Esophagus (tissue), 2 donors: ENCODE results near the gene MPC1L. TPM values are rescaled to one million over a fixed set of nuclear protein-coding genes. Genes with fewer than 3 reads are reported as not detected.
A peak's percentile ranks its signal among the peaks of the same experiment; 100 is the strongest.

Source experiments
- H3K27ac ChIP-seq, 2 donors: one replicate each; pipeline ENCODE4 v1.5.1; 2013; ENCODE audit warnings: low read depth in 2 of 2, mild to moderate bottlenecking in 2 of 2, inconsistent platforms in 1 of 2, low read length in 1 of 2, moderate library complexity in 1 of 2
- H3K27me3 ChIP-seq, 2 donors: one replicate each; pipeline ENCODE4 v1.6.1; 2013; ENCODE audit warnings: low read length in 2 of 2, control low read depth in 1 of 2, mild to moderate bottlenecking in 1 of 2; ENCODE audit not compliant: insufficient read depth in 2 of 2, control insufficient read depth in 1 of 2
- H3K36me3 ChIP-seq, 2 donors: one replicate each; pipeline ENCODE4 v1.6.1; 2013; ENCODE audit warnings: low read length in 1 of 2; ENCODE audit not compliant: control insufficient read depth in 2 of 2, insufficient read depth in 2 of 2
- H3K4me1 ChIP-seq, 2 donors: one replicate each; pipeline ENCODE4 v1.6.1; 2013; ENCODE audit warnings: low read length in 1 of 2; ENCODE audit not compliant: control insufficient read depth in 2 of 2, insufficient read depth in 2 of 2
- H3K4me3 ChIP-seq, 2 donors: one replicate each; pipeline ENCODE4 v1.5.1; 2013; ENCODE audit warnings: low read length in 2 of 2, mild to moderate bottlenecking in 2 of 2, low read depth in 1 of 2, moderate library complexity in 1 of 2
- H3K9me3 ChIP-seq, 2 donors: one replicate each; pipeline ENCODE4 v1.6.1; 2013; ENCODE audit warnings: mild to moderate bottlenecking in 2 of 2, low read depth in 1 of 2, low read length in 1 of 2, moderate library complexity in 1 of 2; ENCODE audit not compliant: control insufficient read depth in 2 of 2, insufficient read depth in 1 of 2
- WGBS, 2 donors: extraction: QIAGEN DNeasy Blood & Tissue Kit; methylation state at CpG; one replicate each; pipeline ENCODE4 v1.1.7; 2013; 5-methylcytosine and 5-hydroxymethylcytosine counted together
- polyA plus RNA-seq, 2 donors: library from polyadenylated mRNA; stranded (reverse); fragments of 200-250 nt; gene quantifications; one replicate each; pipeline ENCODE4 v1.2.3, GENCODE V29; 2013
- donor health status: healthy with polysubstance abuse.
- donor health status: Bipolar disorder and iron deficiency.

MPC1L gene
- polyA plus RNA-seq, 2 donors = not detected

DNA sequence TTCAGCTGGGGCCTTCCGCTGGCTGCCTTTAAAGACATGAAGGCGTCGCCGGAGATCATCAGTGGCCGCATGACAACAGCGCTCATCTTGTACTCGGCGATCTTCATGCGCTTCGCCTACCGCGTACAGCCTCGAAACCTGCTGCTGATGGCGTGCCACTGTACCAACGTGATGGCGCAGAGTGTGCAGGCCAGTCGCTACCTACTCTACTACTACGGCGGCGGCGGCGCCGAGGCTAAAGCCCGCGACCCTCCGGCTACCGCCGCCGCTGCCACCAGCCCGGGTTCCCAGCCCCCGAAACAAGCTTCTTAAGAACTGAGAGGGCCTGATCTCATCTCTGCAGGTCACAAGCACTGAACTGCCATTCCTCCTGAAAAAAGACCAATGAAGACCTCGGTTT, 437 bp downstream of the MPC1L start:
- H3K4me3 ChIP-seq = no peak overlapping the region
- H3K27ac ChIP-seq = no peak overlapping the region
- no peaks in the 10 kb centered on the region for H3K27me3 ChIP-seq
- no peaks in the 10 kb centered on the region for H3K4me1 ChIP-seq
- peaks cover 0 to 3% of the 10 kb centered on the region in 2 donors for H3K36me3 ChIP-seq
- WGBS, 2 donors = 87 to 93% methylated on average over 32 of the region's 32 CpGs
- peaks cover 0 to 8% of the 10 kb centered on the region in 2 donors for H3K9me3 ChIP-seq

- 80 to 81% methylated on average over 4 of the region's 4 CpGs for WGBS, 2 donors
- H3K27me3 ChIP-seq = no peaks in the 10 kb centered on the region
- H3K4me1 ChIP-seq = no peaks in the 10 kb centered on the region
- H3K4me3 ChIP-seq = no peak overlapping the region
- H3K36me3 ChIP-seq = peaks cover 0 to 3% of the 10 kb centered on the region in 2 donors
- no peak overlapping the region for H3K27ac ChIP-seq
- H3K9me3 ChIP-seq = peaks cover 0 to 8% of the 10 kb centered on the region in 2 donors
Measured at GRCh38 chrX:40625294-40625693, 2.1 kb downstream of the MPC1L start.

DNA sequence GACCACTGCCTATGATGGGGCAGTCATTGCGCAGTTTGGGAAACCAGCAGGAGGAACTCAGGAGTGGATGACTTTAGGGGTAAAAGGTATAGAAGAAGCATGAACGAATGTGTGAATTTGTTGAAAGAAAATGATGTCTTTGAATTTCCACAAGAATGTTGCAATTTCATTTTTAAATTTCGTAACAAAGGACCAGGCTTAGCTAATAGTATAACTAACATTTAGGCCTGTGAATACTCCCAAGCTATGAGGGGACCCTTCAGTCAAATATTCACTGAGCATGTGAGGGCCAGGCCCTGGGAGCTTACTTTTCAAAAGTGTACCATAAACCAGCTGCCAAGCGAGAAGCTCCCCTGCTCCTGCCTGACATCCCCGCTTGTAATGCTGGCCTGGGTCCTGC, 5.3 kb downstream of the MPC1L start:
- peaks cover 0 to 10% of the 10 kb centered on the region in 2 donors for H3K36me3 ChIP-seq
- H3K9me3 ChIP-seq = no peaks in the 10 kb centered on the region
- no peaks in the 10 kb centered on the region for H3K4me1 ChIP-seq
- no peaks in the 10 kb centered on the region for H3K27me3 ChIP-seq
- H3K4me3 ChIP-seq = no peak overlapping the region
- no peak overlapping the region for H3K27ac ChIP-seq
- WGBS, 2 donors = 95 to 96% methylated on average over 5 of the region's 5 CpGs

- 84 to 90% methylated on average over 4 of the region's 4 CpGs for WGBS, 2 donors
- Histone ChIP-seq H3K27ac (no peak overlapping the region), H3K4me3 (no peak overlapping the region), H3K4me1 (peaks cover 0 to 2% of the 10 kb centered on the region in 2 donors), H3K9me3 (no peaks in the 10 kb centered on the region), H3K36me3 (peaks cover 9 to 15% of the 10 kb centered on the region in 2 donors), H3K27me3 (peaks cover 0 to 12% of the 10 kb centered on the region in 2 donors)
Measured at GRCh38 chrX:40632199-40632598, 9.0 kb downstream of the MPC1L start.

DNA sequence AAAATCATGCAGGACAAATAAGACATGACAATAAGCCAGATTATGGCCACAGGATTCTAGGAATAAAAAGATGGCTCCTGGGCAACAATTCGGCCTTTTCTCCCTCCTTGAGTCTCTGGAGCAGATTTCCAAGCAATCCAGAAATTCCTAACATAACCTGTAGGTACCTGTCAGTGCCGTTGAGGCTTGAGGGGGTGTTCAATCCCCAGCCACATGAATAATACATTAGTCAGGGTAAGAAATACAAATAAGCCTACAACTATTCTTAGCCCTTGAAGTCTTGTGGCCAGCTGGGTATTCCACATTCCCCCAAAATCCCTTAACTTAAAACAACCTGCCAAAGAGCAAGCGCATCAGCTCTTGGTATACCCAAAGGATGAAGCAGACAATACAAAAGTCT, 14.5 kb downstream of the MPC1L start:
- 64 to 79% methylated on average over 3 of the region's 3 CpGs for WGBS, 2 donors
- Histone ChIP-seq H3K27ac (no peak overlapping the region), H3K4me3 (no peak overlapping the region), H3K27me3 (peaks cover 0 to 12% of the 10 kb centered on the region in 2 donors), H3K9me3 (no peaks in the 10 kb centered on the region), H3K36me3 (peaks cover 8 to 9% of the 10 kb centered on the region in 2 donors), H3K4me1 (peaks cover 0 to 2% of the 10 kb centered on the region in 2 donors)

DNA sequence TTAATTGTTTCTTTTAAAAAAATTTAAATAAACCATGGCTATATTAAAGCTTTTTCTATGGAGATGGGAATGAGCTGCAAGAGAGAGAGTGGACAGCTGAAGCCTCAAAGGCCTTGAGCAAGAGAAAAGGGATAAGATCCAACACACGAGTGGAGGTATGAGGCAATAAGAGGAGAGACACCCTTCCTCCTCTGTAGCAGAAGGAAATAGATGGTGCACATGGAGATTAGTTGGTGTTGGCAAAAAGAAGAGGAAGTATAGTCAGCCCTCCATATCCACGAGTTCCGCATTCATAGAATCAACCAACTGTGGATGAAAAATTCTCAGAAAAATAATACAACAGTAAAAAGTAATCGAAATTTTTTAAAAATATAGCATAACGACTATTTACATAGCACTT, 20.9 kb downstream of the MPC1L start:
- Histone ChIP-seq H3K27ac (no peak overlapping the region), H3K4me1 (no peaks in the 10 kb centered on the region), H3K4me3 (peak overlapping the region in 1 of 2 donors; percentile 17), H3K9me3 (no peaks in the 10 kb centered on the region), H3K36me3 (no peaks in the 10 kb centered on the region), H3K27me3 (no peaks in the 10 kb centered on the region)
- WGBS, 2 donors = 40 to 50% methylated on average over 5 of the region's 5 CpGs

- no peaks in the 10 kb centered on the region for H3K4me1 ChIP-seq
- H3K9me3 ChIP-seq = no peaks in the 10 kb centered on the region
- H3K27ac ChIP-seq = peak overlapping the region; percentile 74 to 77
- 5 to 20% methylated on average over 4 of the region's 4 CpGs for WGBS, 2 donors
- H3K36me3 ChIP-seq = no peaks in the 10 kb centered on the region
- H3K4me3 ChIP-seq = peak overlapping the region; percentile 17 to 39
- H3K27me3 ChIP-seq = no peaks in the 10 kb centered on the region
Measured at GRCh38 chrX:40644821-40645358, 21.7 kb downstream of the MPC1L start.

DNA sequence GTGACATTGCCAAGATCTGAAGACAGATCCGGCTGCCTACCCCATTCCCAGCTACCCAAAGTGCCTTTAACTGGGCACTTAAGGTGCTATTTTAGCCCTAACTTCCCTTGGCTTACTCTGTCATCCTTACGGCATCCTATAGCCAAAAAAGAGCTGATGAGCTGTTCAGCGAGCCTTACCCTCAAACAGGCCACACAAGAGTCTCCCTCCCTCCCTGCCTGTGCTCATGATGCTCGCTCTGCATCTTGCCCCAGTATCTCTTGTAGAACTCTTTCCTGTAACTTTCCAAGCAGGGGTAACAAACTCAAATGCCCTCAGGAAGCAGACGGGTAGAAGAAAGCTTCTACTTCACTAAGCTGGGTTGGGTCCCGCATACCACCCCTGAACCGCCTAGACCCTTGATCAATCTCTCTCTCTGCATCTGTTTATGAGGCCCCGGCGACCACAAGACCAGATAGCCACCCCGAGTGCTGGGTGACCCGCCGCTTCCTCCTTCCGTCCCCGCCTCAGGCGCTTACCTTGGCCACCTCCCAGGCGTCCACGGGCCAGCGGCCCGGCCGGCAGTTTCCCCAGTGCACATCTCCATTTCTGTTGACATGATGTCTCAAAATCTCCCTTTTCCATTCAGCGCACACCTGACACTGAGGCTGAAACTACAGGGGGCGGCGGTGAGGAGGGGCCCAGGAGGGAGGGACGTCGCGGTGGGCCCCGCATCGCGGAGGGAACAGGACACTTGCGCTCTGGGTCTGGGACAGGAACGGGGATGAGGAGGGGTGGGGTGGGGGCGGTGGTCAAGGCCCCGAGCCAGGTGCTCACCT, 23.5 kb downstream of the MPC1L start:
- Histone ChIP-seq H3K4me3 (peak overlapping the region; percentile 78 to 87), H3K27ac (peak overlapping the region; percentile 73 to 82), H3K4me1 (no peaks in the 10 kb centered on the region), H3K27me3 (no peaks in the 10 kb centered on the region), H3K9me3 (no peaks in the 10 kb centered on the region), H3K36me3 (no peaks in the 10 kb centered on the region)
- 0 to 5% methylated on average over 32 to 33 of the region's 33 CpGs for WGBS, 2 donors

DNA sequence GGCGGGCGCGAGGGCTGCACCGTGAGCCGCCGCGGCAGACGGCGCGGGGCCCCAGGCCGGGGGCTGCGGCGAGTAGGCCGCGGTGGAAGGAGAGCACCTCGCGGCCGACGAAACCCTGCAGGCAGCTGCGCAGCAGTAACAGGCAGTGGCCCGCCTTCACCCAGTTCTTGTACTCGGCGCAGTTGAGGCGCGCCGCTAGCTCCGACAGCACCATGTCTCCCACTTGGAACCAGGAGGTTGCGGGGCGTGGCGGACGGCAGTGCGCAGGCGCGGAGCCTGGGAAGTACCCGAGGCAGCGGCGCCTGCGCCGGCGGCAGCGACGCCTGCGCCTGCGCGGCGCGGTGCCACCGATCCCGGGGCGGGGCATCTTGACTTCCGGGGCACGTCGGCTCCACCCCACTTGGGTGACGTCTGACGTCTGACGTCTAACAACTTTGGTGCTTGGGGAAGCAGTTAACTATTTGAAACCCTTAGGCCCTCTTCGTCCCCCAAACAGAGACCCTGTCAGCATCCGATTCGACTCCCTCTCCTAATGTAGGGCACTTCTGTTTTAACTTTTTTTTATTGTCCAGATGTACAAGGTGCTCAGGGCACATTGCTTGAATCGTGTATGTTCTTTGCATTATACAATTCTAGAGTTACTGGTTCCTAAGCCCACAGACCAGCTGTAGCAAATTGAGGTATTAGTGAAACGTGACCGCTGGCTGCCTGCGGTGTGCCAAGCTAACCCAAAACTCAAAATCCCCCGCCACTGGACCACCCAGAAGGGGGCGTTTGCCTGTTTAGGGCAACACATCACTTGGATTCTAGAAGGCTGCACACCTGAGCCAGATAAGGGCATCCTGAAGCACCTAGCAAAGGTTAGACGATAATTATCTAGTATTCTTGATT, 24.3 kb downstream of the MPC1L start, which contains the start of gene CXorf38:
TSS of gene CXorf38 (minus strand) at position 255 of the 891 bp plus-strand sequence. CDS start at position 214, 41 bp downstream.
- WGBS, 2 donors = 1 to 3% methylated on average over 66 of the region's 66 CpGs
- H3K9me3 ChIP-seq = no peaks in the 10 kb centered on the region
- peak within 1 kb of the TSS; percentile 78 to 87 for H3K4me3 ChIP-seq
- H3K27ac ChIP-seq = peak within 1 kb of the TSS; percentile 82 to 85
- no peaks in the 10 kb centered on the region for H3K4me1 ChIP-seq
- no peaks in the 10 kb centered on the region for H3K27me3 ChIP-seq
- H3K36me3 ChIP-seq = no peaks in the 10 kb centered on the region
